WTC11 (cell line): Measurements from ENCODE around the gene TRNT1. TPM values are rescaled to one million over a fixed set of nuclear protein-coding genes. Genes with fewer than 3 reads are reported as not detected.

ENCODE experiments used
- ATAC-seq: fragments of 200-7000 bp; cut with Tn5 transposase; 2 replicates; pipeline ENCODE4 v1.10.0; 2021; ENCODE audit warnings: mild to moderate bottlenecking, moderate library complexity
- CTCF ChIA-PET: fragments of 300-600 bp; sonication (Branson Sonifier 250); formaldehyde crosslinking; loops from one replicate; lab custom pipeline; 2021; ENCODE audit warnings: antibody characterized with exemption; lab: Charles Lee
- POLR2A ChIA-PET: fragments of 350-600 bp; sonication (Branson Sonifier 250); formaldehyde crosslinking; loops from one replicate; lab custom pipeline; 2021; ENCODE audit warnings: antibody characterized with exemption; lab: Charles Lee
- DNase-seq: peaks from one replicate; pipeline ENCODE4 v3.0.0; 2021; ENCODE audit warnings: low spot score
- H3K27ac Mint-ChIP-seq: 2 replicates; pipeline ENCODE4 v1.8.0; 2021; ENCODE audit warnings: mixed read lengths
- H3K27me3 Mint-ChIP-seq: 2 replicates; pipeline ENCODE4 v1.8.0; 2021; ENCODE audit warnings: low read depth, mild to moderate bottlenecking, moderate library complexity, mixed read lengths
- H3K36me3 Mint-ChIP-seq: 2 replicates; pipeline ENCODE4 v1.8.0; 2021; ENCODE audit warnings: mixed read lengths
- H3K4me1 Mint-ChIP-seq: 2 replicates; pipeline ENCODE4 v1.8.0; 2022; ENCODE audit warnings: mixed read lengths
- H3K4me3 Mint-ChIP-seq: 2 replicates; pipeline ENCODE4 v1.8.0; 2021; ENCODE audit warnings: mild to moderate bottlenecking, moderate library complexity, mixed read lengths
- H3K9me3 Mint-ChIP-seq: 2 replicates; pipeline ENCODE4 v1.8.0; 2021; ENCODE audit warnings: mixed read lengths
- ATF6 ChIP-seq: sonication (generic); formaldehyde crosslinking; IDR thresholded peaks from 2 replicates; pipeline ENCODE4 v1.8.1; 2023; ENCODE audit warnings: mild to moderate bottlenecking, missing genetic modification reagents
- CDX4 ChIP-seq: fragments of 250-450 bp; sonication (Bioruptor Pico); IDR thresholded peaks from 2 replicates; pipeline ENCODE4 v1.9.0; 2021; ENCODE audit warnings: moderate library complexity, mild to moderate bottlenecking, inconsistent platforms, borderline replicate concordance
- CREB1 ChIP-seq: sonication (generic); formaldehyde crosslinking; IDR thresholded peaks from 2 replicates; pipeline ENCODE4 v1.8.0; 2023; ENCODE audit warnings: mild to moderate bottlenecking, missing genetic modification reagents
- CREM ChIP-seq: sonication (generic); formaldehyde crosslinking; IDR thresholded peaks from 2 replicates; pipeline ENCODE4 v1.8.1; 2022; ENCODE audit warnings: mild to moderate bottlenecking, missing genetic modification reagents, moderate library complexity
- E2F4 ChIP-seq: sonication (generic); formaldehyde crosslinking; IDR thresholded peaks from 2 replicates; pipeline ENCODE4 v1.8.1; 2022; ENCODE audit warnings: low read depth, mild to moderate bottlenecking, moderate library complexity, missing genetic modification reagents, borderline replicate concordance
- ELF4 ChIP-seq: sonication (generic); formaldehyde crosslinking; IDR thresholded peaks from 2 replicates; pipeline ENCODE4 v1.8.1; 2022; ENCODE audit warnings: low read depth, mild to moderate bottlenecking, moderate library complexity, missing genetic modification reagents
- EMX1 ChIP-seq: fragments of 250-450 bp; sonication (Bioruptor Pico); IDR thresholded peaks from 2 replicates; pipeline ENCODE4 v1.8.0; 2021; ENCODE audit warnings: mild to moderate bottlenecking
- ESRRA ChIP-seq: sonication (generic); formaldehyde crosslinking; IDR thresholded peaks from 2 replicates; pipeline ENCODE4 v1.8.1; 2022; ENCODE audit warnings: mild to moderate bottlenecking, missing genetic modification reagents, borderline replicate concordance
- GABPB1 ChIP-seq: sonication (generic); formaldehyde crosslinking; IDR thresholded peaks from 2 replicates; pipeline ENCODE4 v1.8.1; 2023; ENCODE audit warnings: mild to moderate bottlenecking, missing genetic modification reagents
- GRHL2 ChIP-seq: fragments of 250-450 bp; sonication (Bioruptor Pico); IDR thresholded peaks from 2 replicates; pipeline ENCODE4 v1.8.0; 2022; ENCODE audit warnings: mild to moderate bottlenecking, moderate library complexity; ENCODE audit not compliant: insufficient replicate concordance, severe bottlenecking
- HMGA2 ChIP-seq: fragments of 250-450 bp; sonication (Bioruptor Pico); IDR thresholded peaks from 2 replicates; pipeline ENCODE4 v1.4.0; 2021; ENCODE audit warnings: mild to moderate bottlenecking, moderate library complexity
- IRF2 ChIP-seq: sonication (generic); formaldehyde crosslinking; IDR thresholded peaks from 2 replicates; pipeline ENCODE4 v1.8.0; 2022; ENCODE audit warnings: low read depth, missing genetic modification reagents, borderline replicate concordance
- KAT7 ChIP-seq: sonication (generic); formaldehyde crosslinking; IDR thresholded peaks from 2 replicates; pipeline ENCODE4 v1.8.1; 2023; ENCODE audit warnings: missing genetic modification reagents, mild to moderate bottlenecking, borderline replicate concordance
- PREB ChIP-seq: sonication (generic); formaldehyde crosslinking; IDR thresholded peaks from 2 replicates; pipeline ENCODE4 v1.8.1; 2022; ENCODE audit warnings: mild to moderate bottlenecking, missing genetic modification reagents, moderate library complexity, borderline replicate concordance
- RORB ChIP-seq: fragments of 250-450 bp; sonication (Bioruptor Pico); IDR thresholded peaks from 2 replicates; pipeline ENCODE4 v1.9.0; 2021; ENCODE audit warnings: mild to moderate bottlenecking
- SOX15 ChIP-seq: fragments of 250-450 bp; sonication (Bioruptor Pico); IDR thresholded peaks from 2 replicates; pipeline ENCODE4 v1.9.0; 2021; ENCODE audit warnings: mild to moderate bottlenecking
- TEAD4 ChIP-seq: sonication (generic); formaldehyde crosslinking; IDR thresholded peaks from 2 replicates; pipeline ENCODE4 v1.8.0; 2022; ENCODE audit warnings: mild to moderate bottlenecking, missing genetic modification reagents
- TP53 ChIP-seq: sonication (generic); formaldehyde crosslinking; IDR thresholded peaks from 2 replicates; pipeline ENCODE4 v1.8.1; 2023; ENCODE audit warnings: mild to moderate bottlenecking, missing genetic modification reagents
- ZBTB21 ChIP-seq: sonication (generic); formaldehyde crosslinking; IDR thresholded peaks from 2 replicates; pipeline ENCODE4 v1.8.1; 2023; ENCODE audit warnings: mild to moderate bottlenecking, missing genetic modification reagents, borderline replicate concordance
- total RNA-seq: library from RNA; stranded (reverse); gene quantifications from 3 replicates; pipeline ENCODE4 v1.2.3, GENCODE V29; 2021
- TF ChIP-seq, protein P1 (sequence below): sonication (generic); formaldehyde crosslinking; IDR thresholded peaks from 2 replicates; pipeline ENCODE4 v1.8.0; 2023; ENCODE audit warnings: missing genetic modification reagents, mild to moderate bottlenecking, borderline replicate concordance
- TF ChIP-seq, protein P2 (sequence below): sonication (generic); formaldehyde crosslinking; IDR thresholded peaks from 2 replicates; pipeline ENCODE4 v1.8.1; 2023; ENCODE audit warnings: mild to moderate bottlenecking, moderate library complexity, missing genetic modification reagents
- TF ChIP-seq, protein P3 (sequence below): sonication (generic); formaldehyde crosslinking; IDR thresholded peaks from 2 replicates; pipeline ENCODE4 v1.8.1; 2023; ENCODE audit warnings: mild to moderate bottlenecking, missing genetic modification reagents, moderate library complexity
- TF ChIP-seq, protein P4 (sequence below): sonication (generic); formaldehyde crosslinking; IDR thresholded peaks from 2 replicates; pipeline ENCODE4 v1.8.1; 2022; ENCODE audit warnings: missing genetic modification reagents, borderline replicate concordance

The TRNT1 gene
- total RNA-seq, 1 experiment from 2014 or later = 18.8 TPM

DNA sequence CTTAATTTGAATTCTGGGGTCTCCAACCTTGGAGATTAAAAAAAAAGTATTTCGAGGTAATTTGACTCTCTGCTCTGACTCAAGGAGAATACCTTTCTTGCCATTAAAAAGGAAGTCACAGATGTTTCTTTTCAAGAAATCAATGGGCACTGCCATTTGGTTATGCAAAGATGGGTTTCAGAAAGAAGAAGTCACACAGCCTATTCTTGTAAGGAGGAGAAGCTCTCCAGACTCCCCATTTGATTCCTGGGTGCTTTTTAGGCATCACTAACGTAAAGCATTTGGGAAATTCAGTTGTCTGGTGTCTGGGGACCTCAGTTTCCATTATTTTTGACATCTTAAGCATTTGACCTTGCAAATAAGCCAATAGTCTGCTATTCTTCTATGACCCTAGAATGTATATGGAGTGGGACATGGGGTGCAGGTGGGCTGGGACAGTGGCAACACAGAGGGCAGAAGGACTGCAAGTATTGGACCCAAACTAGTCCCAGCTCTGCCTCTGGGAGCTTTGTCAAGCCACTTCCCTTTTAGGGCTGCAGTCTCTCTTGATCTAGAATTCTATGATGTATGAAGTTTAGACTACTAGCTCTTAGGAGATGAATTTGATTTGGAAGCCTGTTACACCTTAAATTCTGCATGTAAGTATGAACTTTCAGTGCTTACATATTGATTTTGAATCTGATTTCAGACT lies 44.4 kb upstream of the TRNT1 start (continued):
- TF ChIP-seq GRHL2 (no peak), PREB (no peak), IRF2 (no peak), ZBTB21 (CRISPR knock-in tag) (no peak), HMGA2 (no peak), SOX15 (CRISPR knock-in tag) (no peak), ESRRA (CRISPR knock-in tag) (no peak), CREB1 (no peak)
- TF ChIP-seq, protein P1, sequence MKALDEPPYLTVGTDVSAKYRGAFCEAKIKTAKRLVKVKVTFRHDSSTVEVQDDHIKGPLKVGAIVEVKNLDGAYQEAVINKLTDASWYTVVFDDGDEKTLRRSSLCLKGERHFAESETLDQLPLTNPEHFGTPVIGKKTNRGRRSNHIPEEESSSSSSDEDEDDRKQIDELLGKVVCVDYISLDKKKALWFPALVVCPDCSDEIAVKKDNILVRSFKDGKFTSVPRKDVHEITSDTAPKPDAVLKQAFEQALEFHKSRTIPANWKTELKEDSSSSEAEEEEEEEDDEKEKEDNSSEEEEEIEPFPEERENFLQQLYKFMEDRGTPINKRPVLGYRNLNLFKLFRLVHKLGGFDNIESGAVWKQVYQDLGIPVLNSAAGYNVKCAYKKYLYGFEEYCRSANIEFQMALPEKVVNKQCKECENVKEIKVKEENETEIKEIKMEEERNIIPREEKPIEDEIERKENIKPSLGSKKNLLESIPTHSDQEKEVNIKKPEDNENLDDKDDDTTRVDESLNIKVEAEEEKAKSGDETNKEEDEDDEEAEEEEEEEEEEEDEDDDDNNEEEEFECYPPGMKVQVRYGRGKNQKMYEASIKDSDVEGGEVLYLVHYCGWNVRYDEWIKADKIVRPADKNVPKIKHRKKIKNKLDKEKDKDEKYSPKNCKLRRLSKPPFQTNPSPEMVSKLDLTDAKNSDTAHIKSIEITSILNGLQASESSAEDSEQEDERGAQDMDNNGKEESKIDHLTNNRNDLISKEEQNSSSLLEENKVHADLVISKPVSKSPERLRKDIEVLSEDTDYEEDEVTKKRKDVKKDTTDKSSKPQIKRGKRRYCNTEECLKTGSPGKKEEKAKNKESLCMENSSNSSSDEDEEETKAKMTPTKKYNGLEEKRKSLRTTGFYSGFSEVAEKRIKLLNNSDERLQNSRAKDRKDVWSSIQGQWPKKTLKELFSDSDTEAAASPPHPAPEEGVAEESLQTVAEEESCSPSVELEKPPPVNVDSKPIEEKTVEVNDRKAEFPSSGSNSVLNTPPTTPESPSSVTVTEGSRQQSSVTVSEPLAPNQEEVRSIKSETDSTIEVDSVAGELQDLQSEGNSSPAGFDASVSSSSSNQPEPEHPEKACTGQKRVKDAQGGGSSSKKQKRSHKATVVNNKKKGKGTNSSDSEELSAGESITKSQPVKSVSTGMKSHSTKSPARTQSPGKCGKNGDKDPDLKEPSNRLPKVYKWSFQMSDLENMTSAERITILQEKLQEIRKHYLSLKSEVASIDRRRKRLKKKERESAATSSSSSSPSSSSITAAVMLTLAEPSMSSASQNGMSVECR (CRISPR knock-in tag) = no peak
- TF ChIP-seq, protein P2, sequence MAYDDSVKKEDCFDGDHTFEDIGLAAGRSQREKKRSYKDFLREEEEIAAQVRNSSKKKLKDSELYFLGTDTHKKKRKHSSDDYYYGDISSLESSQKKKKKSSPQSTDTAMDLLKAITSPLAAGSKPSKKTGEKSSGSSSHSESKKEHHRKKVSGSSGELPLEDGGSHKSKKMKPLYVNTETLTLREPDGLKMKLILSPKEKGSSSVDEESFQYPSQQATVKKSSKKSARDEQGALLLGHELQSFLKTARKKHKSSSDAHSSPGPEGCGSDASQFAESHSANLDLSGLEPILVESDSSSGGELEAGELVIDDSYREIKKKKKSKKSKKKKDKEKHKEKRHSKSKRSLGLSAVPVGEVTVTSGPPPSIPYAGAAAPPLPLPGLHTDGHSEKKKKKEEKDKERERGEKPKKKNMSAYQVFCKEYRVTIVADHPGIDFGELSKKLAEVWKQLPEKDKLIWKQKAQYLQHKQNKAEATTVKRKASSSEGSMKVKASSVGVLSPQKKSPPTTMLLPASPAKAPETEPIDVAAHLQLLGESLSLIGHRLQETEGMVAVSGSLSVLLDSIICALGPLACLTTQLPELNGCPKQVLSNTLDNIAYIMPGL (CRISPR knock-in tag) = no peak

- Mint-ChIP-seq H3K36me3 (peaks cover 36% of the 10 kb centered on the region), H3K4me3 (no peak overlapping the region), H3K27me3 (peaks cover 7% of the 10 kb centered on the region), H3K9me3 (peaks cover 51% of the 10 kb centered on the region), H3K4me1 (peaks cover 14% of the 10 kb centered on the region), H3K27ac (no peak overlapping the region)
- DNase-seq = no peak
- ATAC-seq = no peak
- no peak for TF ChIP-seq KAT7 (CRISPR knock-in tag)
- TF ChIP-seq, protein P3, sequence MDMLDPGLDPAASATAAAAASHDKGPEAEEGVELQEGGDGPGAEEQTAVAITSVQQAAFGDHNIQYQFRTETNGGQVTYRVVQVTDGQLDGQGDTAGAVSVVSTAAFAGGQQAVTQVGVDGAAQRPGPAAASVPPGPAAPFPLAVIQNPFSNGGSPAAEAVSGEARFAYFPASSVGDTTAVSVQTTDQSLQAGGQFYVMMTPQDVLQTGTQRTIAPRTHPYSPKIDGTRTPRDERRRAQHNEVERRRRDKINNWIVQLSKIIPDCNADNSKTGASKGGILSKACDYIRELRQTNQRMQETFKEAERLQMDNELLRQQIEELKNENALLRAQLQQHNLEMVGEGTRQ (CRISPR knock-in tag) = no peak
- TF ChIP-seq CDX4 (CRISPR knock-in tag) = no peak
- TF ChIP-seq ELF4 (CRISPR knock-in tag) = no peak
- no peak for TF ChIP-seq RORB
- no peak for TF ChIP-seq ZBTB21 (CRISPR knock-in tag)
- no peak for TF ChIP-seq TEAD4 (CRISPR knock-in tag)
- no peak for TF ChIP-seq GABPB1 (CRISPR knock-in tag)
- TF ChIP-seq EMX1 (CRISPR knock-in tag) = no peak
- no peak for TF ChIP-seq E2F4 (CRISPR knock-in tag)
- TF ChIP-seq, protein P4, sequence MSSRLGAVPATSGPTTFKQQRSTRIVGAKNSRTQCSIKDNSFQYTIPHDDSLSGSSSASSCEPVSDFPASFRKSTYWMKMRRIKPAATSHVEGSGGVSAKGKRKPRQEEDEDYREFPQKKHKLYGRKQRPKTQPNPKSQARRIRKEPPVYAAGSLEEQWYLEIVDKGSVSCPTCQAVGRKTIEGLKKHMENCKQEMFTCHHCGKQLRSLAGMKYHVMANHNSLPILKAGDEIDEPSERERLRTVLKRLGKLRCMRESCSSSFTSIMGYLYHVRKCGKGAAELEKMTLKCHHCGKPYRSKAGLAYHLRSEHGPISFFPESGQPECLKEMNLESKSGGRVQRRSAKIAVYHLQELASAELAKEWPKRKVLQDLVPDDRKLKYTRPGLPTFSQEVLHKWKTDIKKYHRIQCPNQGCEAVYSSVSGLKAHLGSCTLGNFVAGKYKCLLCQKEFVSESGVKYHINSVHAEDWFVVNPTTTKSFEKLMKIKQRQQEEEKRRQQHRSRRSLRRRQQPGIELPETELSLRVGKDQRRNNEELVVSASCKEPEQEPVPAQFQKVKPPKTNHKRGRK (CRISPR knock-in tag) = no peak
- no peak for TF ChIP-seq IRF2
- no peak for TF ChIP-seq CREM
- TF ChIP-seq TP53 (CRISPR knock-in tag) = no peak
- TF ChIP-seq ATF6 = no peak
- CTCF ChIA-PET = no interaction called here
- POLR2A ChIA-PET = no interaction called here
Measured at GRCh38 chr3:3084890-3085289, 41.9 kb upstream of the TRNT1 start.
